Sigmoid colon (tissue), 4 donors: Measurements from ENCODE around the gene INKA1.

Experiments
- CTCF ChIP-seq, 4 experiments: fragments of 450-650 bp in 3 of 4; fragments of 200-600 bp in 1 of 4; IDR thresholded peaks; one replicate each; pipeline ENCODE4 v1.5.1; 2016 to 2019; ENCODE audit warnings: antibody characterized with exemption in 4 of 4, mild to moderate bottlenecking in 3 of 4, moderate library complexity in 2 of 4
- EP300 ChIP-seq, 4 donors: sonication (generic); formaldehyde crosslinking; IDR thresholded peaks; one replicate each; pipeline ENCODE4 v1.6.1; 2017; ENCODE audit warnings: antibody characterized with exemption in 4 of 4

- TF ChIP-seq CTCF (IDR thresholded peaks at IDR 0.05) (no peak), EP300 (IDR thresholded peaks at IDR 0.05) (no peak)
These were observed 38.7 kb downstream of the INKA1 start for GRCh38 chr3:49841806-49842205.
